Measurements from ENCODE around the gene NEK10. TPM values are rescaled to one million over a fixed set of nuclear protein-coding genes. Genes with fewer than 3 reads are reported as not detected.

Gene NEK10
- total RNA-seq, 1 experiment from 2014 or later: 5.7 TPM

- POLR2A ChIA-PET: no interaction called here
- no peak for ATAC-seq
- Histone ChIP-seq H3K4me3 (ENCODE audit: low read depth in 2 of 2, low read length in 2 of 2) (no peak overlapping the region), H3K4me1 (ENCODE audit: control insufficient read depth, insufficient read depth, low read length) (no peaks in the 10 kb centered on the region), H3K27me3 (ENCODE audit: control insufficient read depth, insufficient read depth, low read length) (no peaks in the 10 kb centered on the region), H3K27ac (ENCODE audit: low read length) (no peak overlapping the region), H3K9me3 (ENCODE audit: control insufficient read depth, insufficient read depth, low read depth, low read length) (no peaks in the 10 kb centered on the region), H3K36me3 (ENCODE audit: control insufficient read depth, insufficient read depth, low read length) (no peaks in the 10 kb centered on the region)
- CTCF ChIA-PET: no interaction called here
- no TSS peak for BruUV-seq (replicated peaks)
- DNase-seq (ENCODE audit: low read depth, low spot score): no peak
- intact Hi-C loops (cut with micrococcal nuclease; ENCODE audit: unreplicated experiment) (no loop called here), in situ Hi-C loops (cut with HindIII; ENCODE audit: low pct_unique_long_range_greater_than_20kb, low sequenced_read_pairs) (no loop called here)
- TF ChIP-seq TCF7L2 (IDR thresholded peaks at IDR 0.05; ENCODE audit: low read depth, low read length) (no peak), REST (IDR thresholded peaks at IDR 0.05; ENCODE audit: insufficient read depth in 1 of 2, low read depth in 2 of 2, low read length in 1 of 2) (no peak), POLR2AphosphoS5 (IDR thresholded peaks at IDR 0.05; ENCODE audit: low read depth, low read length) (no peak), CTCF (IDR thresholded peaks at IDR 0.05) (no peak), SIN3A (IDR thresholded peaks at IDR 0.05; ENCODE audit: borderline replicate concordance, insufficient read depth, low read depth, low read length) (no peak)
Observed at GRCh38 chr3:27319847-27320526, 49.2 kb downstream of the NEK10 start.

- in situ Hi-C loops (cut with HindIII; ENCODE audit: low pct_unique_long_range_greater_than_20kb, low sequenced_read_pairs): no loop called here
Observed at GRCh38 chr3:27319304-27319703, 49.9 kb downstream of the NEK10 start.

More at GRCh38 chr3:27319304-27319703, 49.9 kb downstream of the NEK10 start:
- Histone ChIP-seq H3K36me3 (ENCODE audit: control insufficient read depth, insufficient read depth, low read length) (no peaks in the 10 kb centered on the region), H3K9me3 (ENCODE audit: control insufficient read depth, insufficient read depth, low read depth, low read length) (no peaks in the 10 kb centered on the region), H3K27me3 (ENCODE audit: control insufficient read depth, insufficient read depth, low read length) (no peaks in the 10 kb centered on the region), H3K4me1 (ENCODE audit: control insufficient read depth, insufficient read depth, low read length) (no peaks in the 10 kb centered on the region), H3K27ac (ENCODE audit: low read length) (no peak overlapping the region), H3K4me3 (ENCODE audit: low read depth in 2 of 2, low read length in 2 of 2) (no peak overlapping the region)
- ATAC-seq: no peak
- DNase-seq (ENCODE audit: low read depth, low spot score): no peak
- ChIA-PET CTCF (no interaction called here), POLR2A (no interaction called here)
- no TSS peak for BruUV-seq (replicated peaks)
- intact Hi-C loops (cut with micrococcal nuclease; ENCODE audit: unreplicated experiment): no loop called here
- TF ChIP-seq SIN3A (IDR thresholded peaks at IDR 0.05; ENCODE audit: borderline replicate concordance, insufficient read depth, low read depth, low read length): no peak
- TF ChIP-seq POLR2AphosphoS5 (IDR thresholded peaks at IDR 0.05; ENCODE audit: low read depth, low read length): no peak
- TF ChIP-seq CTCF (IDR thresholded peaks at IDR 0.05): no peak
- no peak for TF ChIP-seq TCF7L2 (IDR thresholded peaks at IDR 0.05; ENCODE audit: low read depth, low read length)
- no peak for TF ChIP-seq REST (IDR thresholded peaks at IDR 0.05; ENCODE audit: insufficient read depth in 1 of 2, low read depth in 2 of 2, low read length in 1 of 2)

All from Panc1 (cell line).